Vagina (tissue), 2 donors: Measurements from ENCODE around the gene UBE2Q1.

Source experiments
- CTCF ChIP-seq, 3 experiments: fragments of 450-650 bp in 2 of 3; fragments of 200-600 bp in 1 of 3; sonication (generic) in 1 of 3; IDR thresholded peaks; one replicate each; pipeline ENCODE4 v1.5.1; 2017 to 2019; ENCODE audit warnings: antibody characterized with exemption in 3 of 3, mild to moderate bottlenecking in 2 of 3, moderate library complexity in 2 of 3
- POLR2A ChIP-seq, 2 donors: fragments of 450-650 bp; IDR thresholded peaks; one replicate each; pipeline ENCODE4 v1.6.1; 2017; ENCODE audit warnings: antibody characterized with exemption in 2 of 2, mild to moderate bottlenecking in 2 of 2, moderate library complexity in 2 of 2

GRCh38 chr1:154547105-154547732, 11.2 kb downstream of the UBE2Q1 start:
- no peak for TF ChIP-seq CTCF (IDR thresholded peaks at IDR 0.05)
- TF ChIP-seq POLR2A (IDR thresholded peaks at IDR 0.05): no peak
